HepG2 (cell line): ENCODE results near the gene CHD9. TPM values are rescaled to one million over a fixed set of nuclear protein-coding genes. Genes with fewer than 3 reads are reported as not detected.
A peak's percentile ranks its signal among the peaks of the same experiment; 100 is the strongest.

ENCODE experiments used
- AGO1 ChIP-seq: fragments of 200-400 bp; formaldehyde crosslinking; IDR thresholded peaks from 2 replicates; pipeline ENCODE4 v1.6.1; 2017; ENCODE audit warnings: mild to moderate bottlenecking, low read depth, low read length, moderate library complexity; ENCODE audit not compliant: poor library complexity, severe bottlenecking
- ETV5 ChIP-seq: IDR thresholded peaks from 2 replicates; pipeline ENCODE4 v1.6.1; 2018; ENCODE audit warnings: missing biosample characterization, missing genetic modification reagents, inconsistent platforms, borderline replicate concordance
- KDM5B ChIP-seq: sonication (generic); formaldehyde crosslinking; IDR thresholded peaks from 2 replicates; pipeline ENCODE4 v1.4.0; 2020; ENCODE audit warnings: missing genetic modification reagents, mild to moderate bottlenecking, borderline replicate concordance
- LCORL ChIP-seq, 2 experiments: fragments of 450-650 bp in 1 of 2; sonication (generic) in 1 of 2; formaldehyde crosslinking in 1 of 2; IDR thresholded peaks; 2 replicates each; pipeline versions ENCODE4 v1.5.0 to v1.6.1; 2017 to 2020; ENCODE audit warnings: antibody characterized with exemption in 1 of 2, missing genetic modification reagents in 1 of 2
- MAZ ChIP-seq, 2 experiments: sonication (generic) in 1 of 2; formaldehyde crosslinking in 1 of 2; IDR thresholded peaks; 2 replicates each; pipeline versions ENCODE4 v1.5.0 to v1.6.1; 2012 to 2020; ENCODE audit warnings: low read depth in 2 of 2, mild to moderate bottlenecking in 2 of 2, borderline replicate concordance in 1 of 2, improper control_type of control experiment in 1 of 2, low read length in 1 of 2, missing genetic modification reagents in 1 of 2, moderate library complexity in 1 of 2
- ONECUT2 ChIP-seq: sonication (generic); formaldehyde crosslinking; IDR thresholded peaks from 2 replicates; pipeline ENCODE4 v1.4.0; 2020; ENCODE audit warnings: missing genetic modification reagents
- RAD51 ChIP-seq: fragments of 450-650 bp; IDR thresholded peaks from 2 replicates; pipeline ENCODE4 v1.6.1; 2016; ENCODE audit warnings: borderline replicate concordance
- RARA ChIP-seq: IDR thresholded peaks from 2 replicates; pipeline ENCODE4 v1.6.1; 2016; ENCODE audit warnings: missing genetic modification reagents, missing compliant biosample characterization
- RELA ChIP-seq: sonication (generic); formaldehyde crosslinking; IDR thresholded peaks from 2 replicates; pipeline ENCODE4 v1.4.0; 2020; ENCODE audit warnings: missing genetic modification reagents
- RXRA ChIP-seq: sonication (generic); formaldehyde crosslinking; IDR thresholded peaks from 2 replicates; pipeline ENCODE4 v1.5.1; 2020; ENCODE audit warnings: missing genetic modification reagents
- SAP130 ChIP-seq: IDR thresholded peaks from 2 replicates; pipeline ENCODE4 v1.6.1; 2016; ENCODE audit warnings: low read depth
- SP2 ChIP-seq: sonication (generic); formaldehyde crosslinking; IDR thresholded peaks from 2 replicates; pipeline ENCODE4 v1.5.1; 2020; ENCODE audit warnings: mild to moderate bottlenecking, missing genetic modification reagents
- TEAD2 ChIP-seq: sonication (generic); formaldehyde crosslinking; IDR thresholded peaks from 2 replicates; pipeline ENCODE4 v1.9.0; 2021; ENCODE audit warnings: missing genetic modification reagents
- TGIF2 ChIP-seq: IDR thresholded peaks from 2 replicates; pipeline ENCODE4 v1.6.1; 2016; ENCODE audit warnings: control low read depth, missing compliant biosample characterization
- XBP1 ChIP-seq: sonication (generic); formaldehyde crosslinking; IDR thresholded peaks from 2 replicates; pipeline ENCODE4 v1.5.0; 2020; ENCODE audit warnings: missing genetic modification reagents
- ZFP36L1 ChIP-seq: sonication (generic); formaldehyde crosslinking; IDR thresholded peaks from 2 replicates; pipeline ENCODE4 v1.8.0; 2022; ENCODE audit warnings: mild to moderate bottlenecking, missing genetic modification reagents, moderate library complexity
- ZNF367 ChIP-seq: sonication (generic); formaldehyde crosslinking; IDR thresholded peaks from 2 replicates; pipeline ENCODE4 v1.4.0; 2020; ENCODE audit warnings: missing genetic modification reagents, borderline replicate concordance
- ZNF451 ChIP-seq: sonication (generic); formaldehyde crosslinking; IDR thresholded peaks from 2 replicates; pipeline ENCODE4 v1.5.0; 2020; ENCODE audit warnings: mild to moderate bottlenecking, missing genetic modification reagents
- ZNF468 ChIP-seq: sonication (generic); formaldehyde crosslinking; IDR thresholded peaks from 2 replicates; pipeline ENCODE4 v1.8.0; 2022; ENCODE audit warnings: mild to moderate bottlenecking, moderate library complexity, missing genetic modification reagents
- ZNF781 ChIP-seq: sonication (generic); formaldehyde crosslinking; IDR thresholded peaks from 2 replicates; pipeline ENCODE4 v1.5.1; 2020; ENCODE audit warnings: borderline replicate concordance, mild to moderate bottlenecking, missing genetic modification reagents; ENCODE audit errors: not compliant biosample characterization
- polyA plus RNA-seq, 8 experiments: library from polyadenylated mRNA; depleted of rRNA in 3 of 8; stranded (reverse) in 7 of 8; unstranded in 1 of 8; fragments of >200 nt; fragmentation: Illumina TruSeq in 4 of 8; extraction: Trizol in 4 of 8; gene quantifications; 2 replicates each; pipeline versions ENCODE4 v1.2.1 to v1.2.3, GENCODE V29; 2011 to 2016; ENCODE audit warnings: low read depth in 4 of 8, missing spikeins in 1 of 8, mixed read lengths in 1 of 8; ENCODE audit not compliant: insufficient read depth in 1 of 8
- total RNA-seq, 5 experiments: library from RNA; depleted of rRNA; stranded (reverse); fragments of >200 nt; fragmentation: Illumina TruSeq; extraction: Trizol; gene quantifications; 2 replicates each; pipeline ENCODE4 v1.2.3, GENCODE V29; 2016; ENCODE audit warnings: low read depth in 1 of 5
- TF ChIP-seq, protein P1 (sequence below): IDR thresholded peaks from 2 replicates; pipeline ENCODE4 v1.6.1; 2018; ENCODE audit warnings: missing genetic modification reagents, mild to moderate bottlenecking, missing compliant biosample characterization
- TF ChIP-seq, protein P2 (sequence below): IDR thresholded peaks from 2 replicates; pipeline ENCODE4 v1.6.1; 2016

The CHD9 gene
- total and polyA plus RNA-seq, 2 of the 13 experiments (the other 11 are each of a cell fraction or from before 2014, with no cell fraction given): 23.4 to 27.7 TPM

DNA sequence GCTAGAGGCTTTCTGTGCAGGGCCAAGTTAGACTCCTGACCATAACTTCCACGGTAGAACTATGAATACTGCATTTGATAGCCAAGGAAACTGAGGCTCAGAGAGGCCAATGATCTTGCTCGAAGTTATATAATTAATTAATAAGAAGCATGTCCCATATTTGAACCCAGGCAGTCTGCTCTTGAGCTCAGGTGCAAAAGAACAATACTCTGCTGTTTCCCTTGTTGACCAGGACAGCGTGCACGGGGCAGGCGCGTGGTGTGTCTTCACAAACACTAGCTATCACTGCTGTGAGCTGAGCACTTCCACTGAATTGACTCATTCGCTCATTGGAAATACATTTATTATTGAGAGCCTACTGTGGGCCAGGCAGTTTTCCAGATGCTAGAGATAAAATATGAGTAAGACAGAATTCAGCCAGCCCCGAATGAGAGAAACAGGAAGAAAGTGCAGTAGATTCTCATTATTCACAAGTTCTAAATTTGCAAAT is 1.6 kb downstream of the CHD9 start (continued):
- TF ChIP-seq, protein P1, sequence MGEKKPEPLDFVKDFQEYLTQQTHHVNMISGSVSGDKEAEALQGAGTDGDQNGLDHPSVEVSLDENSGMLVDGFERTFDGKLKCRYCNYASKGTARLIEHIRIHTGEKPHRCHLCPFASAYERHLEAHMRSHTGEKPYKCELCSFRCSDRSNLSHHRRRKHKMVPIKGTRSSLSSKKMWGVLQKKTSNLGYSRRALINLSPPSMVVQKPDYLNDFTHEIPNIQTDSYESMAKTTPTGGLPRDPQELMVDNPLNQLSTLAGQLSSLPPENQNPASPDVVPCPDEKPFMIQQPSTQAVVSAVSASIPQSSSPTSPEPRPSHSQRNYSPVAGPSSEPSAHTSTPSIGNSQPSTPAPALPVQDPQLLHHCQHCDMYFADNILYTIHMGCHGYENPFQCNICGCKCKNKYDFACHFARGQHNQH (CRISPR knock-in tag): no peak
- peak; percentile 71 for TF ChIP-seq SAP130 (CRISPR knock-in tag)
- TF ChIP-seq XBP1: no peak
- TF ChIP-seq ETV5 (CRISPR knock-in tag): 0 out of 2 replicates have a peak, but pooled peaks have one; percentile 26
- no peak for TF ChIP-seq ZNF468 (CRISPR knock-in tag)
- TF ChIP-seq TGIF2 (CRISPR knock-in tag): 0 out of 2 replicates have a peak, but pooled peaks have one; percentile 41
- TF ChIP-seq AGO1: no peak
- no peak for TF ChIP-seq RELA (CRISPR knock-in tag)
- no peak for TF ChIP-seq SP2 (CRISPR knock-in tag)
- TF ChIP-seq ZNF781 (CRISPR knock-in tag): no peak
- no peak for TF ChIP-seq ZNF367
- TF ChIP-seq RARA (CRISPR knock-in tag): peak; percentile 94
- TF ChIP-seq, protein P2, sequence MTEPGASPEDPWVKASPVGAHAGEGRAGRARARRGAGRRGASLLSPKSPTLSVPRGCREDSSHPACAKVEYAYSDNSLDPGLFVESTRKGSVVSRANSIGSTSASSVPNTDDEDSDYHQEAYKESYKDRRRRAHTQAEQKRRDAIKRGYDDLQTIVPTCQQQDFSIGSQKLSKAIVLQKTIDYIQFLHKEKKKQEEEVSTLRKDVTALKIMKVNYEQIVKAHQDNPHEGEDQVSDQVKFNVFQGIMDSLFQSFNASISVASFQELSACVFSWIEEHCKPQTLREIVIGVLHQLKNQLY (CRISPR knock-in tag): peak; percentile 99
- no peak for TF ChIP-seq ONECUT2 (CRISPR knock-in tag)
- peak; percentile 73; the same call in 1 of the 2 replicates for TF ChIP-seq RXRA (CRISPR knock-in tag)
- no peak for TF ChIP-seq RAD51
- 0 out of 2 replicates have a peak, but pooled peaks have one; percentile 13 for TF ChIP-seq KDM5B (CRISPR knock-in tag)
- peak; percentile 11 for TF ChIP-seq ZFP36L1
- no peak for TF ChIP-seq ZNF451 (CRISPR knock-in tag)
- no peak for TF ChIP-seq MAZ (IDR thresholded peaks at IDR 0.05; ENCODE audit: borderline replicate concordance, low read depth, low read length)
- TF ChIP-seq MAZ (CRISPR knock-in tag; IDR thresholded peaks at IDR 0.05; ENCODE audit: low read depth): no peak
- no peak for TF ChIP-seq TEAD2 (CRISPR knock-in tag)
- TF ChIP-seq LCORL (IDR thresholded peaks at IDR 0.05): no peak
- peak; percentile 14; the same call in 1 of the 2 replicates for TF ChIP-seq LCORL (CRISPR knock-in tag; IDR thresholded peaks at IDR 0.05)
